Lower lobe of right lung (tissue), 2 donors: ENCODE results near the gene SOX1. TPM values are rescaled to one million over a fixed set of nuclear protein-coding genes. Genes with fewer than 3 reads are reported as not detected.

Source experiments
- ATAC-seq, 2 donors: fragments of 200-7000 bp; cut with Tn5 transposase; one replicate each; pipeline ENCODE4 v1.9.1; 2020 to 2022; ENCODE audit warnings: mild to moderate bottlenecking in 2 of 2, moderate library complexity in 2 of 2
- DNase-seq: peaks from one replicate; pipeline ENCODE4 v3.0.0-alpha.2; 2020
- H3K27ac ChIP-seq: fragments of 200-600 bp; one replicate; pipeline ENCODE4 v1.8.0; 2022
- H3K27me3 ChIP-seq: fragments of 200-600 bp; one replicate; pipeline ENCODE4 v1.8.0; 2022; ENCODE audit warnings: low read depth
- H3K36me3 ChIP-seq: fragments of 200-600 bp; one replicate; pipeline ENCODE4 v1.8.0; 2022; ENCODE audit warnings: mild to moderate bottlenecking
- H3K4me1 ChIP-seq: fragments of 200-600 bp; one replicate; pipeline ENCODE4 v1.8.0; 2022
- H3K4me3 ChIP-seq: fragments of 200-600 bp; one replicate; pipeline ENCODE4 v1.8.0; 2022; ENCODE audit warnings: mild to moderate bottlenecking
- H3K9me3 ChIP-seq: fragments of 200-600 bp; one replicate; pipeline ENCODE4 v1.8.0; 2022
- intact Hi-C: fragments of 100-400 bp; cut with DNase I; formaldehyde crosslinking; loops from one replicate; pipeline ENCODE4 v1.11.0; 2022
- total RNA-seq: library from RNA; stranded (reverse); fragmentation: NEBNext Ultra II Directional; extraction: Animal tissue kit (Norgen Biotek cat#: 25700); gene quantifications from one replicate; pipeline ENCODE4 v1.2.1, GENCODE V29; 2021
- TF ChIP-seq, protein P1 (sequence below): fragments of 200-600 bp; IDR thresholded peaks from one replicate; pipeline ENCODE4 v1.8.0; 2022; ENCODE audit warnings: antibody characterized with exemption, mild to moderate bottlenecking
- donor health status: DM: no; HTN: yes; CAD: no; lungs with severe emphysema.

Gene SOX1
- total RNA-seq, 1 donor from 2014 or later: not detected

DNA sequence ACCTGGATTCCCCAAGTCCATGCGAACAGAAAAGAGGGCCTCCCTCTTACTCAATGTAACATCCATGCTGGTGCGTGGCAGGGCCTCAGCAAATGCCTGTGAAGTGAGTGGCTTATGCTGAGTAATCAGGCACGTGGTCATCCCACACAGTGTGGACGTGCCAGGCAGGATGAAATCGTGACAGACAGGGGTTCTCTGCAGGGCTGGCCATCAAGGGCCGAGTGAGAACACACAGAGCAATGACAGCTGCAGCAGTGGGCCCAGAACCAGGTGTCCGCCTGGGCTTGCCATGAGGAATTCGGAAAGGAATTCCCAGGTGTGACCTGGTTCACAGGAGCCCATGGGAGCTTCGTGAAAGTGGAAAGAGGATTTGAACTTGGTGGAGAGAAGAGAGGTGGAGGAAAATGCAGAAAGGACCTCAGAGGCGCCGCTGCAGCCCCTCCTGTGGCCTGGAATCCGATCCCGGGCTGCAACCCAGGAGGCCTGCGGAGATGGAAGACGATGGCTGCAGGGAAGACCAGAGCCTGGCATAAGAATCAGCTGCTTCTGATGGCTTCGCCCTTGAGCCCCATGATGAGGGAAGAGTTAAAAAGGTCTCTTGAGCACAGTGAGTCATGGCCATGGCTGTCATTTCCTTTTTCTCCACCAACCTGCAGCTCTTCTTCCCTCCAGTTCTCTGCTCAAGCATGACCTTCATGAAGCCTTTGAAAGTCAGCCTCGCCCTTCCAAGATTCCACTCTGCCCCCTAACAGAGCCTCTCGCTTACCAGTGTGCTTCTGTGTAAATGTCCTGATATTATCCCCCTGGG, 34.6 kb upstream of the SOX1 start:
- Histone ChIP-seq H3K27me3 (no peaks in the 10 kb centered on the region), H3K4me1 (no peaks in the 10 kb centered on the region), H3K36me3 (no peaks in the 10 kb centered on the region), H3K9me3 (no peaks in the 10 kb centered on the region), H3K27ac (no peak overlapping the region), H3K4me3 (no peak overlapping the region)
- ATAC-seq (peak; percentile 42 to 59), DNase-seq (no peak)
- TF ChIP-seq, protein P1, sequence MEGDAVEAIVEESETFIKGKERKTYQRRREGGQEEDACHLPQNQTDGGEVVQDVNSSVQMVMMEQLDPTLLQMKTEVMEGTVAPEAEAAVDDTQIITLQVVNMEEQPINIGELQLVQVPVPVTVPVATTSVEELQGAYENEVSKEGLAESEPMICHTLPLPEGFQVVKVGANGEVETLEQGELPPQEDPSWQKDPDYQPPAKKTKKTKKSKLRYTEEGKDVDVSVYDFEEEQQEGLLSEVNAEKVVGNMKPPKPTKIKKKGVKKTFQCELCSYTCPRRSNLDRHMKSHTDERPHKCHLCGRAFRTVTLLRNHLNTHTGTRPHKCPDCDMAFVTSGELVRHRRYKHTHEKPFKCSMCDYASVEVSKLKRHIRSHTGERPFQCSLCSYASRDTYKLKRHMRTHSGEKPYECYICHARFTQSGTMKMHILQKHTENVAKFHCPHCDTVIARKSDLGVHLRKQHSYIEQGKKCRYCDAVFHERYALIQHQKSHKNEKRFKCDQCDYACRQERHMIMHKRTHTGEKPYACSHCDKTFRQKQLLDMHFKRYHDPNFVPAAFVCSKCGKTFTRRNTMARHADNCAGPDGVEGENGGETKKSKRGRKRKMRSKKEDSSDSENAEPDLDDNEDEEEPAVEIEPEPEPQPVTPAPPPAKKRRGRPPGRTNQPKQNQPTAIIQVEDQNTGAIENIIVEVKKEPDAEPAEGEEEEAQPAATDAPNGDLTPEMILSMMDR: no peak
- intact Hi-C loops: no loop called here

DNA sequence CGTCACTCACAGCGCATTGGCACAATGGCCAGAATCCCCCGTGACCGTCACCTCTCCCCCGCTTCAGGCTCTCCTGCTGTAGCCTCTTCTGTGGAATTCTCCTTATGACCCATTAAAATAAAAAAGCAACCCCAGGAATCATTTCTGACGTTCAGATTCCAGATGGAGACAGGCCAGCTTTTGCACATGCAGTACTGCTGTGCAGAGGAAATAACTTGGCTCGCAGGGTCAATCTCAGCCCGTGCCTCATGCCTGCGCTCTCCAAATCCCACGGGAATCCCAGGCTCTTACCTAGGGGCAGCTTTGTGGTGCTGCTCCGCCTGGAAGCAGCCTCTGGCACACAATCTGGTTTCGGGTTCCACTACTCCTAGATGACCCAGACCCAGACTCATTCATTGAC, 32.7 kb upstream of the SOX1 start:
- Histone ChIP-seq H3K27ac (no peak overlapping the region), H3K36me3 (no peaks in the 10 kb centered on the region), H3K27me3 (no peaks in the 10 kb centered on the region), H3K9me3 (no peaks in the 10 kb centered on the region), H3K4me1 (no peaks in the 10 kb centered on the region), H3K4me3 (no peak overlapping the region)
- TF ChIP-seq, protein P1: no peak
- intact Hi-C loops: no loop called here
- DNase-seq: no peak
- ATAC-seq: no peak

DNA sequence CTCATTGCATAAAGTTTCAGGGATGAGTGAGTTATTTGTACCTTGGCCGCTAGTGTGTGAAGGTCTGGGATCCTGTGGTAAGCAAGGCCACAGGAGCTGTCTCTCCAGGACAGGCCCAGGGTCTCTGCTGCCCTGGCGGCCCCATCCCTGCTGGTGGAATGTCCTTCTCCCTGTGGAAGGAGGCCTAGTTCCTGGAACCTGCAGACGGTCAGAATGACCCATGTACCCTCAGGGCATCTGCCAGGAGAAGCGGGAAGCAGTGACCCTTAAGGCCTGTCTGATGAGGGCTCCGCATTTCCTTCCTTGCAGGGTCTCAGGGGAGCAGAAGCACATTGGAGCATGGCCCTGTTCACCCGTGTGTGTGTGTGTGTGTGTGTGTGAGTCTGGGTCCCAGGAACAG, 32.1 kb upstream of the SOX1 start:
- DNase-seq (no peak), ATAC-seq (no peak)
- H3K27ac ChIP-seq: no peak overlapping the region
- no peaks in the 10 kb centered on the region for H3K27me3 ChIP-seq
- H3K4me3 ChIP-seq: no peak overlapping the region
- H3K4me1 ChIP-seq: no peaks in the 10 kb centered on the region
- TF ChIP-seq, protein P1: no peak
- H3K36me3 ChIP-seq: no peaks in the 10 kb centered on the region
- intact Hi-C loops: no loop called here
- H3K9me3 ChIP-seq: no peaks in the 10 kb centered on the region

DNA sequence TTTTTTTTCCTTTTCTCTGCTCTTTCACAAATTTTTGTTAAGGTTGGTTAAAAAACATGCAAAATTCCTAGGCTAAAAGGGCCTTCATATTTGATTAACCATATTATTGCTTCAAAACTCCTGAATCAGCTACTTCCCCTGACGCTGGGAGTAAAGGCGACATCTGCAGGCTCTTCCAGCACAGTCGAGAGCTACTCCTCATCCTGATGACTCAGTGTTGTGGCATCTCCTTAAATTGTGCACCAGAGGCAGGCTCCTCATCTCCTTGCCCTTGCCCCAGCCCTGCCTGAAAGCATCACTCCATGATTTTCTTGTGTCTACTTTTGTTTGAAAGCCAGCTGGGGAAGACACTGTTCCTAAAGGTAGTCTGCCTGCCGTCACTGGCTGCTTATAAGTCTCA, 24.5 kb upstream of the SOX1 start:
- TF ChIP-seq, protein P1: no peak
- intact Hi-C loops: no loop called here
- Histone ChIP-seq H3K4me3 (no peak overlapping the region), H3K27me3 (peaks cover 19% of the 10 kb centered on the region), H3K36me3 (no peaks in the 10 kb centered on the region), H3K9me3 (peaks cover 4% of the 10 kb centered on the region), H3K4me1 (no peaks in the 10 kb centered on the region), H3K27ac (no peak overlapping the region)
- DNase-seq: no peak
- ATAC-seq: peak in 1 of 2 donors; percentile 52

DNA sequence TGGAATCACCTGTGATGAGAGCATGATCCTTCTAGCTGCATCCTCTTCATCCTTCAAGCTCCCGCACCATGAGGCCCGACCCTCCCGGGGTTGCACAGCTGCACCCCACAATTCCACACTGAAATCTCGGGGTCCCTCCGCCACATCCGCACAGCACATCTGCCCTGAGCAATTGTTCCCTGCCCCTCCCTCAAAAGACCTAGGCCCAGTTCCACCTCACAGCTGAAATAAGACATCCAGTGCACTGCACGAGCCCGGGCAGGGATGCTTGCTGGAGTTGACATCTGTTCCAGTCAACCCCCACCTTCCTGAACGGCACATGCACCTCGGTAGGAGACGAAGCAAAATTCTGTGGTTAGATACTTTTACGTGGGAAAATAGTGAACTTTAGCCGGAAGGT, 14.7 kb upstream of the SOX1 start:
- Histone ChIP-seq H3K27ac (no peak overlapping the region), H3K9me3 (no peaks in the 10 kb centered on the region), H3K27me3 (peaks cover 95% of the 10 kb centered on the region), H3K4me1 (peaks cover 11% of the 10 kb centered on the region), H3K4me3 (no peak overlapping the region), H3K36me3 (no peaks in the 10 kb centered on the region)
- DNase-seq (no peak), ATAC-seq (no peak)
- TF ChIP-seq, protein P1: no peak
- intact Hi-C loops: no loop called here
